Lower leg skin (tissue), 3 donors: ENCODE data around the gene DGKD.

ENCODE experiments used
- CTCF ChIP-seq, 3 donors: fragments of 450-650 bp; IDR thresholded peaks; one replicate each; pipeline ENCODE4 v1.5.1; 2016; ENCODE audit warnings: antibody characterized with exemption in 3 of 3, mild to moderate bottlenecking in 3 of 3, moderate library complexity in 2 of 3
- POLR2A ChIP-seq, 2 donors: fragments of 450-650 bp; IDR thresholded peaks; one replicate each; pipeline ENCODE4 v1.6.1; 2016 to 2017; ENCODE audit warnings: antibody characterized with exemption in 2 of 2, mild to moderate bottlenecking in 1 of 2, moderate library complexity in 1 of 2

GRCh38 chr2:233409286-233409991 lies 55.1 kb downstream of the DGKD start:
- no peak for TF ChIP-seq CTCF (IDR thresholded peaks at IDR 0.05)
- TF ChIP-seq POLR2A (IDR thresholded peaks at IDR 0.05) = no peak
